Measurements from ENCODE around the gene ATP5IF1. TPM values are rescaled to one million over a fixed set of nuclear protein-coding genes. Genes with fewer than 3 reads are reported as not detected.
A peak's percentile ranks its signal among the peaks of the same experiment; 100 is the strongest.

The ATP5IF1 gene
- total RNA-seq, 1 donor from 2014 or later, result 87.2 TPM

DNA sequence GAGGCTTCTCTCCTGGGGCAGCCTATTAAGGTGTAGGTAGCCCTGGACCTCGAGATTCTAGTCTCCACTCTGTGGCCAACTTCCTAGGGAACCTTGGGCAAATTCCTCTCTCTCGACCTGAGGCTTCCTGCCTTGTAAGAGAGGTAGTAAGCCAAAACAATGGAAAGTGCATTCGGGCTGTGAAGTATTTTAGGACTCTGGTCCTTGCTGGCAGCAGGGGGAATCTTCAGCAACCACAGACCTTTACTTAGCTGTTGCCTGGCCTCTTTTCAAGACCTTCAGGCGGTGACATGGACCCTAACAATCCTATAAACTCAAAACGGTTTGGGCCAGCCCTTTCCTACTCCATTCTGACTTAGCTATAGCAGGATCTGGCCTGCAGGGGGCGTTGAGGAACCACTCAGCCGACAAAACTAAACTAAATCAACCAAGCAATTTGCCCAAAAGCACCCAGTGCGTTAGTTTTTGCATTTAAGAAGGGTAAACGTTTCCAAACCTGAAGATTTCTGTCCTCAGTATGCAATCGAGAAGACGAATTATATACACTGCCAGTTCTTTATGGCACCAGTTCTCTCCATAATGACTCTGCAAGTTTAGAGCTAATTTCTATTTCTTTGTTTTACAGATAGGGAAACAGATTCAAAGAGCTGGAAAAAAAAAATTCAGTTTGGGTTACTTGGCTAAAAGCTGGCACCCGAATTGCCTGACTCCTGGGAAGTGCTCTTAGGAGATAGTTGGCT is 12.5 kb downstream of the ATP5IF1 start:
- TF ChIP-seq, protein P1, sequence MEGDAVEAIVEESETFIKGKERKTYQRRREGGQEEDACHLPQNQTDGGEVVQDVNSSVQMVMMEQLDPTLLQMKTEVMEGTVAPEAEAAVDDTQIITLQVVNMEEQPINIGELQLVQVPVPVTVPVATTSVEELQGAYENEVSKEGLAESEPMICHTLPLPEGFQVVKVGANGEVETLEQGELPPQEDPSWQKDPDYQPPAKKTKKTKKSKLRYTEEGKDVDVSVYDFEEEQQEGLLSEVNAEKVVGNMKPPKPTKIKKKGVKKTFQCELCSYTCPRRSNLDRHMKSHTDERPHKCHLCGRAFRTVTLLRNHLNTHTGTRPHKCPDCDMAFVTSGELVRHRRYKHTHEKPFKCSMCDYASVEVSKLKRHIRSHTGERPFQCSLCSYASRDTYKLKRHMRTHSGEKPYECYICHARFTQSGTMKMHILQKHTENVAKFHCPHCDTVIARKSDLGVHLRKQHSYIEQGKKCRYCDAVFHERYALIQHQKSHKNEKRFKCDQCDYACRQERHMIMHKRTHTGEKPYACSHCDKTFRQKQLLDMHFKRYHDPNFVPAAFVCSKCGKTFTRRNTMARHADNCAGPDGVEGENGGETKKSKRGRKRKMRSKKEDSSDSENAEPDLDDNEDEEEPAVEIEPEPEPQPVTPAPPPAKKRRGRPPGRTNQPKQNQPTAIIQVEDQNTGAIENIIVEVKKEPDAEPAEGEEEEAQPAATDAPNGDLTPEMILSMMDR (IDR thresholded peaks at IDR 0.05), result peak; percentile 95
- DNase-seq (peak; percentile 84), ATAC-seq (peak; percentile 75)
- intact Hi-C loops (cut with DNase I), result no loop called here
- H3K27me3 ChIP-seq, result no peaks in the 10 kb centered on the region
- H3K4me1 ChIP-seq, result peaks cover 36% of the 10 kb centered on the region
- no peaks in the 10 kb centered on the region for H3K36me3 ChIP-seq
- no peak overlapping the region for H3K4me3 ChIP-seq
- H3K9me3 ChIP-seq, result no peaks in the 10 kb centered on the region
- peak overlapping the region; percentile 81 for H3K27ac ChIP-seq

DNA sequence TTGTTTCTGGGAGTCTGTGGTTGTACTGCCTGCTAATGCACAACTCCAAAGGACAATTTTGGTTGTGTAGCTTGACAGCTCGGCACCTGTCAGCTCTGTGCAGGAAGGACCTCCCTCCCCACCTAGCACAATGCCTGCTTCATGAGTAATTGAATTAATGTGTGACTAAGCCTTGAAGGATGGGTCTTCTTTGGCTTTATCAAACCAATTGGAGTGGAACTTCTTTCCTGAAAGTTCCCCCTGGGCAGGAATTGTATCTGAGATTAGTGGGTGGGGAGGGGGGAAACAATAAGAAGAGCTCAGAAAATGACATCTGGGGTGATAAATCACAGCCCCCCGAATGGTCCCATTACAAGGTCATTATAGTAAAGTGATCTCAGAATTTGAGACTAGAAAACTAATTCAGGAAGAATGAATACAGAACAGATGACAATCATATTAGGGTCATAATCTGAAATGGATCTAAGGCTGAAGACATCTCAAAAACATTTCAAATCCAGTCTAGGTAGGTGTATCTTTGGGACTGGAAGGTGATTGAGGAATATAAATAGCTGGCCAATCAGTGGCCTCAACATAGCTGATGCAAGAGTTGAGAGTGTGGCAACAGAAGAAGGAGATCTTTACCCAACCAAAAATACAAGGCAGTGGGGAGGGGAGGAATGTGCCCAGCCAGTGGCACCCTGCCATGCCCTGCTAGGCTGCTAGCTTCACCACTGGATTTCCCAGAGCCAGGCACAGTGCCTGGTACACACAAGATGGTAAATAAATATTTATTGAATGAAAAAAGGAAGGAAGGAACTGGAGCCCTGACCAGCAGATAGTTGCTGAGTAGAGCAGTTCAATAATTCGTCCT is 13.3 kb downstream of the ATP5IF1 start:
- Histone ChIP-seq H3K36me3 (no peaks in the 10 kb centered on the region), H3K4me1 (peaks cover 36% of the 10 kb centered on the region), H3K9me3 (no peaks in the 10 kb centered on the region), H3K4me3 (no peak overlapping the region), H3K27ac (peak overlapping the region; percentile 81), H3K27me3 (no peaks in the 10 kb centered on the region)
- intact Hi-C loops (cut with DNase I), result no loop called here
- ATAC-seq, result peak; percentile 61
- DNase-seq, result peak; percentile 90
- TF ChIP-seq, protein P1 (IDR thresholded peaks at IDR 0.05), result no peak

- intact Hi-C loops (cut with DNase I), result no loop called here
- TF ChIP-seq, protein P1 (IDR thresholded peaks at IDR 0.05), result no peak
- peaks cover 36% of the 10 kb centered on the region for H3K4me1 ChIP-seq
- H3K9me3 ChIP-seq, result no peaks in the 10 kb centered on the region
- peak overlapping the region; percentile 81 for H3K27ac ChIP-seq
- H3K4me3 ChIP-seq, result no peak overlapping the region
- H3K27me3 ChIP-seq, result no peaks in the 10 kb centered on the region
- DNase-seq (no peak), ATAC-seq (no peak)
- no peaks in the 10 kb centered on the region for H3K36me3 ChIP-seq
These were observed 14.0 kb downstream of the ATP5IF1 start for GRCh38 chr1:28249866-28250295.

- H3K27ac ChIP-seq, result no peak overlapping the region
- no peak for ATAC-seq
- intact Hi-C loops (cut with DNase I), result no loop called here
These were observed 20.4 kb downstream of the ATP5IF1 start for GRCh38 chr1:28256197-28256827.

GRCh38 chr1:28257736-28258135 is 21.8 kb downstream of the ATP5IF1 start:
- Histone ChIP-seq H3K36me3 (no peaks in the 10 kb centered on the region), H3K4me1 (peaks cover 34% of the 10 kb centered on the region), H3K27ac (no peak overlapping the region), H3K27me3 (no peaks in the 10 kb centered on the region), H3K4me3 (no peak overlapping the region), H3K9me3 (no peaks in the 10 kb centered on the region)
- intact Hi-C loops (cut with DNase I), result no loop called here
- no peak for ATAC-seq
- TF ChIP-seq, protein P1 (IDR thresholded peaks at IDR 0.05), result no peak
- DNase-seq, result no peak

More at GRCh38 chr1:28256197-28256827, 20.4 kb downstream of the ATP5IF1 start:
- Histone ChIP-seq H3K4me1 (peaks cover 20% of the 10 kb centered on the region), H3K9me3 (no peaks in the 10 kb centered on the region), H3K4me3 (no peak overlapping the region), H3K36me3 (no peaks in the 10 kb centered on the region), H3K27me3 (no peaks in the 10 kb centered on the region)
- no peak for DNase-seq
- TF ChIP-seq, protein P1 (IDR thresholded peaks at IDR 0.05), result no peak

Data from upper lobe of right lung (tissue), 1 donor.